ENCODE measurements around the gene DHX35. TPM values are rescaled to one million over a fixed set of nuclear protein-coding genes. Genes with fewer than 3 reads are reported as not detected.

Gene DHX35
- total and polyA plus RNA-seq, 10 of the 15 experiments (the other 5 are each of a cell fraction or from before 2014, with no cell fraction given), result 4.3 to 21.6 (median 14.9) TPM

DNA sequence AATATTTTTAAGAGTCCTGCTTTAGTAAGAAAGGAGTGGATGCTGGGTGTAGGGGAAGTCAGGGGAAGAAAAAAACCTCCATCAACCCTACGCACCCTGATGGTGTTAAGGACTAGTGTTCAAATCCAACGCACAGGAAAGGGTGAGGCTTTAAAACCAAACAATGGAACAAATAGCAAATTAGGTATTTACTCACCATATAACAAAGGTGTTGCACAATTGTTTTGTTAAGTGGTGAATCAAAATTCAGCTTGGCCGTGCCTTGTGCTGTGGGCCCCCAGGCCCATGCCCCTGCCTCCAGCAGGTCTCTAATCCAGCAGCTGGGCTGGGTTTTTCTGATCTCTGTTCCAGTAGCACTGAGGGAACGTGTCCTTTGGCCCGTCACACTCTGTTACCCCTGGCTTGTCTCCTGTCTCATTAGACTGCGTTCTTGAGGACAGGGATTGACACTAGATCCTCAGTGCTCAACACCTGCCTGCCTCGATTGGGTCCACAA is 24.1 kb upstream of the DHX35 start (continued):
- TF ChIP-seq, protein P1, sequence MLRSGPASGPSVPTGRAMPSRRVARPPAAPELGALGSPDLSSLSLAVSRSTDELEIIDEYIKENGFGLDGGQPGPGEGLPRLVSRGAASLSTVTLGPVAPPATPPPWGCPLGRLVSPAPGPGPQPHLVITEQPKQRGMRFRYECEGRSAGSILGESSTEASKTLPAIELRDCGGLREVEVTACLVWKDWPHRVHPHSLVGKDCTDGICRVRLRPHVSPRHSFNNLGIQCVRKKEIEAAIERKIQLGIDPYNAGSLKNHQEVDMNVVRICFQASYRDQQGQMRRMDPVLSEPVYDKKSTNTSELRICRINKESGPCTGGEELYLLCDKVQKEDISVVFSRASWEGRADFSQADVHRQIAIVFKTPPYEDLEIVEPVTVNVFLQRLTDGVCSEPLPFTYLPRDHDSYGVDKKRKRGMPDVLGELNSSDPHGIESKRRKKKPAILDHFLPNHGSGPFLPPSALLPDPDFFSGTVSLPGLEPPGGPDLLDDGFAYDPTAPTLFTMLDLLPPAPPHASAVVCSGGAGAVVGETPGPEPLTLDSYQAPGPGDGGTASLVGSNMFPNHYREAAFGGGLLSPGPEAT (IDR thresholded peaks at IDR 0.05; ENCODE audit: low read depth), result no peak

DNA sequence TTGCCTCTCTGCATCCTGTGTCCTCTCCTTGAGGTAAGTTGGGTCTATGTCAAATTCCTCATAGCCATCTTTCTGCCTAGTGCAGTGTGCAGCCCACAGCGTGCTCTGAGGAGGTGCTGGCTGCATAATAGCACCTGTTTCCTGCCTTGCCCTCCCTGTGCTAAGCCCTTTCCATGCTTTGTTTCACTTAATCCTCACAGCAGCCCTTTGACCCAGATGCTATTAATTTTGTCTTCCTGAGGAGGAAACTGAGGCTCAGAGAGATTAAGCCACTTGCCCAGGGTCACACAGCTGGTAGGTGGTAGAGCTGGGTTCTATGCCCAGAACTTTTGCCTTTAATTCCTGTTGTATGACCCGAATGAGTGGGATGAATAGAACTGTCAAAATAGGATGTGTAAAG is 22.5 kb upstream of the DHX35 start:
- DNase-seq (ENCODE audit: low read depth, low spot score) (no peak), ATAC-seq (no peak), FAIRE-seq (no peak)
- H3K36me3 ChIP-seq (ENCODE audit: control insufficient read depth in 2 of 2, insufficient read depth in 2 of 2, low read length in 1 of 2), result peaks cover 28 to 43% of the 10 kb centered on the region in 2 experiments
- ChIA-PET SMC1A (ENCODE audit: uncharacterized antibody, unreplicated experiment) (no interaction called here), RAD21 (ENCODE audit: unreplicated experiment) (no interaction called here), CTCF (no interaction called here), POLR2A (no interaction called here)
- no peak overlapping the region for H3K4me3 ChIP-seq
- no peak for TF ChIP-seq TCF3 (IDR thresholded peaks at IDR 0.05; ENCODE audit: borderline replicate concordance, insufficient read depth, low read depth, low read length)
- H3K9me3 ChIP-seq (replicated peaks; ENCODE audit: control insufficient read depth, insufficient read depth, low read length), result no peaks in the 10 kb centered on the region
- H3K79me2 ChIP-seq (ENCODE audit: control insufficient read depth, insufficient read depth, low read length), result peaks cover 50% of the 10 kb centered on the region
- H3K4me2 ChIP-seq (ENCODE audit: control insufficient read depth, insufficient read depth), result no peak overlapping the region
- no peaks in the 10 kb centered on the region for H3K27me3 ChIP-seq (replicated peaks in 1 of 2; ENCODE audit: control insufficient read depth in 2 of 2, insufficient read depth in 2 of 2, low read length in 1 of 2)
- H3K9ac ChIP-seq (ENCODE audit: control insufficient read depth, insufficient read depth, low read length), result no peak overlapping the region
- no peaks in the 10 kb centered on the region for H4K20me1 ChIP-seq (ENCODE audit: control insufficient read depth, insufficient read depth)
- H3K4me1 ChIP-seq (ENCODE audit: control insufficient read depth, insufficient read depth, low read length), result no peaks in the 10 kb centered on the region; the same call in 1 of the 2 replicates
- no peak overlapping the region for H2AFZ ChIP-seq (ENCODE audit: control insufficient read depth, low read depth, low read length)
- in situ Hi-C loops (cut with MboI) (no loop called here), intact Hi-C loops (cut with micrococcal nuclease; ENCODE audit: unreplicated experiment) (no loop called here)
- no peak overlapping the region for H3K27ac ChIP-seq (ENCODE audit: control insufficient read depth, insufficient read depth)
- no TSS peak for BruUV-seq (replicated peaks)
- 67% methylated on average over 2 of the region's 2 CpGs for WGBS (ENCODE audit: insufficient coverage, insufficient replicate concordance, low lambda C conversion rate, missing lambda C conversion rate)

DNA sequence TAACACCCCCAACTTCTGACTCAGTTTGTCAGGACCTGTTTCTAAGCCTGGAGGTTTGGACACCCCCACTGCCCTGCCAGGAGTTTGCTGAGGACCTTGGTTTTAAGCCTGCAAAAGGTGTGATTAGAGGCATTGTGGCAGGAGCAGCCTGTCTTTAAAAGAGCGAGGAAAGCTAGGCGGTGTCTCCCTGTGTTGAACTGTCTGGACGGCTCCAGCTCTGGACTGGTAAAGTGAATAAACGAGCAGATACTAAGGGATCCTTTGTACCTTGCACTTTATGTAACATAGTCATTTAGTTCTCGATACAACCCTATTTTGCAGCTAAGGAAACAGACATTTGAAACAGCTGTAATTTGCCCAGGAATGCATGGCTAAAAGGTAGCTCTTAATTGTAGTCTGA is 21.5 kb upstream of the DHX35 start:
- POLR2A ChIA-PET, result no interaction called here
- no peak overlapping the region for H2AFZ ChIP-seq (ENCODE audit: control insufficient read depth, low read depth, low read length)
- CTCF ChIA-PET, result interaction anchor here (0.6 to 2.3 kb wide), 3 partner anchors 17 to 108 kb away, joined by 3 to 7 read pairs (median 5); partner anchors contain the start of gene DHX35
- WGBS (ENCODE audit: insufficient coverage, insufficient replicate concordance, low lambda C conversion rate, missing lambda C conversion rate), result 96% methylated on average over 5 of the region's 5 CpGs
- FAIRE-seq (no peak), DNase-seq (ENCODE audit: low read depth, low spot score) (no peak), ATAC-seq (no peak)
- intact Hi-C loops (cut with micrococcal nuclease; ENCODE audit: unreplicated experiment), result no loop called here
- in situ Hi-C loops (cut with MboI), result no loop called here
- H3K4me2 ChIP-seq (ENCODE audit: control insufficient read depth, insufficient read depth), result no peak overlapping the region
- no peaks in the 10 kb centered on the region for H3K27me3 ChIP-seq (replicated peaks in 1 of 2; ENCODE audit: control insufficient read depth in 2 of 2, insufficient read depth in 2 of 2, low read length in 1 of 2)
- no peaks in the 10 kb centered on the region for H3K9me3 ChIP-seq (replicated peaks; ENCODE audit: control insufficient read depth, insufficient read depth, low read length)
- no TSS peak for BruUV-seq (replicated peaks)
- H3K27ac ChIP-seq (ENCODE audit: control insufficient read depth, insufficient read depth), result no peak overlapping the region
- no peaks in the 10 kb centered on the region for H4K20me1 ChIP-seq (ENCODE audit: control insufficient read depth, insufficient read depth)
- H3K4me3 ChIP-seq, result no peak overlapping the region
- SMC1A ChIA-PET (ENCODE audit: uncharacterized antibody, unreplicated experiment), result interaction anchor here (0.6 to 3.0 kb wide), 2 partner anchors 8 to 21 kb away, joined by 3 to 8 read pairs; partner anchors contain the start of gene DHX35
- no peak for TF ChIP-seq NFXL1 (IDR thresholded peaks at IDR 0.05; ENCODE audit: borderline replicate concordance)
- no peak for TF ChIP-seq STAT3 (IDR thresholded peaks at IDR 0.05; ENCODE audit: low read depth, low read length)
- TF ChIP-seq ZNF24 (IDR thresholded peaks at IDR 0.05), result no peak
- no peak for TF ChIP-seq JUNB (IDR thresholded peaks at IDR 0.05)
- TF ChIP-seq RELA (IDR thresholded peaks at IDR 0.05; ENCODE audit: borderline replicate concordance, partially characterized antibody), result no peak
- TF ChIP-seq TCF3 (IDR thresholded peaks at IDR 0.05; ENCODE audit: borderline replicate concordance, insufficient read depth, low read depth, low read length), result no peak
- no peak for TF ChIP-seq SIX5 (IDR thresholded peaks at IDR 0.05; ENCODE audit: low read depth, low read length, severe bottlenecking)
- peaks cover 41% of the 10 kb centered on the region for H3K79me2 ChIP-seq (ENCODE audit: control insufficient read depth, insufficient read depth, low read length)
- no peak overlapping the region for H3K9ac ChIP-seq (ENCODE audit: control insufficient read depth, insufficient read depth, low read length)
- peaks cover 28 to 43% of the 10 kb centered on the region in 2 experiments for H3K36me3 ChIP-seq (ENCODE audit: control insufficient read depth in 2 of 2, insufficient read depth in 2 of 2, low read length in 1 of 2)
- RAD21 ChIA-PET (ENCODE audit: unreplicated experiment), result no interaction called here
- no peaks in the 10 kb centered on the region; the same call in 1 of the 2 replicates for H3K4me1 ChIP-seq (ENCODE audit: control insufficient read depth, insufficient read depth, low read length)
